ENCODE data around the gene FCRL6. TPM values are rescaled to one million over a fixed set of nuclear protein-coding genes. Genes with fewer than 3 reads are reported as not detected.

Gene FCRL6
- total RNA-seq, 1 donor from 2014 or later = not detected

- Histone ChIP-seq H3K4me1 (no peaks in the 10 kb centered on the region), H3K36me3 (no peaks in the 10 kb centered on the region), H3K27me3 (no peaks in the 10 kb centered on the region), H3K4me3 (no peak overlapping the region), H3K9me3 (no peaks in the 10 kb centered on the region), H3K27ac (no peak overlapping the region)
- no peak for DNase-seq (ENCODE audit: low spot score in 2 of 2)
- intact Hi-C loops (cut with DNase I) = no loop called here
- TF ChIP-seq CTCF (IDR thresholded peaks at IDR 0.05) = no peak
Measured at GRCh38 chr1:159845751-159846629, 43.8 kb downstream of the FCRL6 start.

- Histone ChIP-seq H3K27ac (no peak overlapping the region), H3K27me3 (no peaks in the 10 kb centered on the region), H3K36me3 (no peaks in the 10 kb centered on the region), H3K9me3 (no peaks in the 10 kb centered on the region), H3K4me3 (no peak overlapping the region), H3K4me1 (no peaks in the 10 kb centered on the region)
- no peak for TF ChIP-seq CTCF (IDR thresholded peaks at IDR 0.05)
- intact Hi-C loops (cut with DNase I) = no loop called here
- no peak for DNase-seq (ENCODE audit: low spot score in 2 of 2)
Measured at GRCh38 chr1:159847231-159847630, 45.1 kb downstream of the FCRL6 start.

GRCh38 chr1:159848326-159848725, 46.2 kb downstream of the FCRL6 start:
- no peak overlapping the region for H3K27ac ChIP-seq
- peaks cover 0 to 3% of the 10 kb centered on the region in 2 donors for H3K4me1 ChIP-seq
- H3K9me3 ChIP-seq = no peaks in the 10 kb centered on the region
- DNase-seq (ENCODE audit: low spot score in 2 of 2) = no peak
- intact Hi-C loops (cut with DNase I) = no loop called here
- no peaks in the 10 kb centered on the region for H3K27me3 ChIP-seq
- H3K4me3 ChIP-seq = no peak overlapping the region
- no peak for TF ChIP-seq CTCF (IDR thresholded peaks at IDR 0.05)
- H3K36me3 ChIP-seq = no peaks in the 10 kb centered on the region

- intact Hi-C loops (cut with DNase I) = no loop called here
- Histone ChIP-seq H3K27me3 (no peaks in the 10 kb centered on the region), H3K4me3 (no peak overlapping the region), H3K36me3 (no peaks in the 10 kb centered on the region), H3K9me3 (no peaks in the 10 kb centered on the region), H3K4me1 (peaks cover 0 to 8% of the 10 kb centered on the region in 2 donors), H3K27ac (no peak overlapping the region)
- DNase-seq (ENCODE audit: low spot score in 2 of 2) = no peak
- no peak for TF ChIP-seq CTCF (IDR thresholded peaks at IDR 0.05)
Measured at GRCh38 chr1:159849626-159850366, 47.6 kb downstream of the FCRL6 start.

- Histone ChIP-seq H3K9me3 (no peaks in the 10 kb centered on the region), H3K27ac (no peak overlapping the region), H3K4me3 (no peak overlapping the region), H3K36me3 (no peaks in the 10 kb centered on the region), H3K27me3 (no peaks in the 10 kb centered on the region), H3K4me1 (peaks cover 0 to 8% of the 10 kb centered on the region in 2 donors)
- intact Hi-C loops (cut with DNase I) = no loop called here
- TF ChIP-seq CTCF (IDR thresholded peaks at IDR 0.05) = no peak
- DNase-seq (ENCODE audit: low spot score in 2 of 2) = no peak
Measured at GRCh38 chr1:159851407-159851806, 49.2 kb downstream of the FCRL6 start.

All from ascending aorta (tissue), 2 donors.